Peyer's patch (tissue), 4 donors: ENCODE measurements around the gene ODAM. TPM values are rescaled to one million over a fixed set of nuclear protein-coding genes. Genes with fewer than 3 reads are reported as not detected.

Experiments
- DNase-seq, 3 donors: peaks; one replicate each; pipeline ENCODE4 v3.0.0-alpha.2; 2017 to 2019
- H3K27ac ChIP-seq, 4 donors: fragments of 200-600 bp; sonication (generic); one replicate each; pipeline ENCODE4 v1.5.1; 2016 to 2019
- H3K27me3 ChIP-seq, 2 donors: fragments of 200-600 bp; sonication (generic); one replicate each; pipeline ENCODE4 v1.5.1; 2019
- H3K36me3 ChIP-seq, 3 donors: fragments of 200-600 bp; sonication (generic); one replicate each; pipeline ENCODE4 v1.5.1; 2016 to 2019
- H3K4me1 ChIP-seq, 4 donors: fragments of 200-600 bp; sonication (generic); one replicate each; pipeline ENCODE4 v1.5.1; 2016 to 2019
- H3K4me3 ChIP-seq, 4 donors: fragments of 200-600 bp; sonication (generic); 1 replicate in 3 of 4; 2 replicates in 1 of 4; pipeline ENCODE4 v1.5.1; 2016 to 2019; ENCODE audit warnings: mild to moderate bottlenecking in 1 of 4
- H3K9me3 ChIP-seq, 4 donors: fragments of 200-600 bp; sonication (generic); one replicate each; pipeline ENCODE4 v1.5.1; 2016 to 2019; ENCODE audit warnings: mild to moderate bottlenecking in 1 of 4
- CTCF ChIP-seq, 6 experiments: fragments of 450-650 bp in 4 of 6; fragments of 200-600 bp in 2 of 6; sonication (generic) in 1 of 6; IDR thresholded peaks; one replicate each; pipeline ENCODE4 v1.5.1; 2017 to 2019; ENCODE audit warnings: antibody characterized with exemption in 6 of 6, mild to moderate bottlenecking in 3 of 6, moderate library complexity in 1 of 6
- POLR2A ChIP-seq, 2 donors: fragments of 450-650 bp; IDR thresholded peaks; one replicate each; pipeline ENCODE4 v1.5.1; 2017; ENCODE audit warnings: antibody characterized with exemption in 2 of 2, mild to moderate bottlenecking in 2 of 2, moderate library complexity in 2 of 2
- total RNA-seq, 4 donors: library from RNA; depleted of rRNA; stranded (reverse); fragments of >200 nt; gene quantifications; one replicate each; pipeline ENCODE4 v1.1.0, GENCODE V29; 2016

The ODAM gene
- not detected for total RNA-seq

GRCh38 chr4:70195425-70195824 lies at the start of gene ODAM:
TSS of gene ODAM (plus strand) at chr4:70195725. CDS start at chr4:70196544, 819 bp downstream.
- TF ChIP-seq CTCF (IDR thresholded peaks at IDR 0.05) (no peak), POLR2A (IDR thresholded peaks at IDR 0.05) (no peak)
- Histone ChIP-seq H3K36me3 (no peaks in the 10 kb centered on the region), H3K4me1 (no peaks in the 10 kb centered on the region), H3K4me3 (no peak within 1 kb of the TSS), H3K27ac (no peak within 1 kb of the TSS), H3K27me3 (no peaks in the 10 kb centered on the region), H3K9me3 (no peaks in the 10 kb centered on the region)
- DNase-seq: no peak

GRCh38 chr4:70151271-70151670 lies 44.3 kb upstream of the ODAM start:
- Histone ChIP-seq H3K4me1 (no peaks in the 10 kb centered on the region), H3K27me3 (no peaks in the 10 kb centered on the region), H3K4me3 (no peak overlapping the region), H3K36me3 (no peaks in the 10 kb centered on the region), H3K27ac (no peak overlapping the region), H3K9me3 (no peaks in the 10 kb centered on the region)
- no peak for DNase-seq
- TF ChIP-seq CTCF (IDR thresholded peaks at IDR 0.05) (no peak), POLR2A (IDR thresholded peaks at IDR 0.05) (no peak)

- Histone ChIP-seq H3K4me1 (no peaks in the 10 kb centered on the region), H3K4me3 (no peak overlapping the region), H3K36me3 (no peaks in the 10 kb centered on the region), H3K9me3 (no peaks in the 10 kb centered on the region), H3K27ac (no peak overlapping the region), H3K27me3 (no peaks in the 10 kb centered on the region)
- TF ChIP-seq POLR2A (IDR thresholded peaks at IDR 0.05) (no peak), CTCF (IDR thresholded peaks at IDR 0.05) (no peak)
- DNase-seq: no peak
These were observed 43.4 kb upstream of the ODAM start for GRCh38 chr4:70152088-70152487.

GRCh38 chr4:70153937-70154336 lies 41.6 kb upstream of the ODAM start, which contains the start of gene PRR27:
TSS of gene PRR27 (plus strand) at chr4:70154237. CDS start at chr4:70154376, 139 bp downstream.
- Histone ChIP-seq H3K27me3 (no peaks in the 10 kb centered on the region), H3K27ac (no peak within 1 kb of the TSS), H3K36me3 (no peaks in the 10 kb centered on the region), H3K4me3 (no peak within 1 kb of the TSS), H3K4me1 (no peaks in the 10 kb centered on the region), H3K9me3 (no peaks in the 10 kb centered on the region)
- no peak for DNase-seq
- TF ChIP-seq CTCF (IDR thresholded peaks at IDR 0.05) (no peak), POLR2A (IDR thresholded peaks at IDR 0.05) (no peak)

- no peak for TF ChIP-seq CTCF (IDR thresholded peaks at IDR 0.05)
- no peak for TF ChIP-seq POLR2A (IDR thresholded peaks at IDR 0.05)
- Histone ChIP-seq H3K4me1 (no peaks in the 10 kb centered on the region), H3K9me3 (no peaks in the 10 kb centered on the region), H3K36me3 (no peaks in the 10 kb centered on the region), H3K4me3 (no peak overlapping the region), H3K27me3 (no peaks in the 10 kb centered on the region), H3K27ac (no peak overlapping the region)
- peak in 1 of 3 donors; percentile 38 for DNase-seq
These were observed 36.9 kb upstream of the ODAM start for GRCh38 chr4:70158576-70158975.

GRCh38 chr4:70177090-70177489 lies 18.4 kb upstream of the ODAM start:
- TF ChIP-seq POLR2A (IDR thresholded peaks at IDR 0.05): no peak
- no peak for TF ChIP-seq CTCF (IDR thresholded peaks at IDR 0.05)
- no peak overlapping the region for H3K27ac ChIP-seq
- no peak for DNase-seq
- H3K4me1 ChIP-seq: no peaks in the 10 kb centered on the region
- H3K27me3 ChIP-seq: no peaks in the 10 kb centered on the region
- no peaks in the 10 kb centered on the region for H3K9me3 ChIP-seq
- no peak overlapping the region for H3K4me3 ChIP-seq
- no peaks in the 10 kb centered on the region for H3K36me3 ChIP-seq
